Thyroid gland (tissue), 4 donors: Measurements from ENCODE around the gene AMER2. TPM values are rescaled to one million over a fixed set of nuclear protein-coding genes. Genes with fewer than 3 reads are reported as not detected.

Experiments
- DNase-seq, 2 donors: peaks; one replicate each; pipeline ENCODE4 v3.0.0-alpha.2; 2019
- H3K27ac ChIP-seq, 3 donors: fragments of 200-600 bp; sonication (generic); 1 replicate in 2 of 3; 2 replicates in 1 of 3; pipeline ENCODE4 v1.5.1; 2016 to 2019; ENCODE audit warnings: mild to moderate bottlenecking in 1 of 3, moderate library complexity in 1 of 3
- H3K27me3 ChIP-seq: fragments of 200-600 bp; sonication (generic); one replicate; pipeline ENCODE4 v1.5.1; 2019
- H3K36me3 ChIP-seq, 2 donors: fragments of 200-600 bp; sonication (generic); one replicate each; pipeline ENCODE4 v1.5.1; 2016 to 2019
- H3K4me1 ChIP-seq, 2 donors: fragments of 200-600 bp; sonication (generic); one replicate each; pipeline ENCODE4 v1.5.1; 2017 to 2019
- H3K4me3 ChIP-seq, 3 donors: fragments of 200-600 bp; sonication (generic); replicated peaks in 1 of 3; 1 replicate in 2 of 3; 2 replicates in 1 of 3; pipeline ENCODE4 v1.5.1; 2016; ENCODE audit warnings: mild to moderate bottlenecking in 1 of 3
- H3K9me3 ChIP-seq: fragments of 200-600 bp; sonication (generic); one replicate; pipeline ENCODE4 v1.5.1; 2017
- CTCF ChIP-seq, 6 experiments: fragments of 200-600 bp in 3 of 6; fragments of 450-650 bp in 3 of 6; sonication (generic) in 3 of 6; IDR thresholded peaks; one replicate each; pipeline ENCODE4 v1.5.1; 2016 to 2019; ENCODE audit warnings: antibody characterized with exemption in 6 of 6, mild to moderate bottlenecking in 2 of 6, inconsistent platforms in 1 of 6, moderate library complexity in 1 of 6
- POLR2A ChIP-seq, 2 donors: fragments of 450-650 bp; IDR thresholded peaks; one replicate each; pipeline ENCODE4 v1.6.1; 2017; ENCODE audit warnings: antibody characterized with exemption in 2 of 2, mild to moderate bottlenecking in 2 of 2, moderate library complexity in 1 of 2
- WGBS, 2 donors: methylation state at CpG; one replicate each; pipeline ENCODE4 v1.1.5; 2017; 5-methylcytosine and 5-hydroxymethylcytosine counted together
- intact Hi-C: fragments of 100-400 bp; cut with DNase I; formaldehyde crosslinking; loops from one replicate; pipeline ENCODE4 v1.15.1; 2023
- total RNA-seq, 4 donors: library from RNA; depleted of rRNA; stranded (reverse); fragments of >200 nt; gene quantifications; one replicate each; pipeline ENCODE4 v1.2.3, GENCODE V29; 2016

Gene AMER2
- total RNA-seq, 4 donors from 2014 or later, result under 0.01 TPM; not detected in 2

GRCh38 chr13:25192489-25192888 lies 20.4 kb upstream of the AMER2 start:
- no peak for DNase-seq
- Histone ChIP-seq H3K36me3 (no peaks in the 10 kb centered on the region), H3K27me3 (no peaks in the 10 kb centered on the region), H3K4me1 (no peaks in the 10 kb centered on the region), H3K27ac (no peak overlapping the region), H3K4me3 (no peak overlapping the region), H3K9me3 (no peaks in the 10 kb centered on the region)
- TF ChIP-seq POLR2A (IDR thresholded peaks at IDR 0.05) (no peak), CTCF (IDR thresholded peaks at IDR 0.05) (no peak)
- 91% methylated on average over 8 of the region's 8 CpGs for WGBS, 2 donors
- intact Hi-C loops, result no loop called here

GRCh38 chr13:25192052-25192451 lies 20.0 kb upstream of the AMER2 start:
- H3K4me1 ChIP-seq, result no peaks in the 10 kb centered on the region
- no peak overlapping the region for H3K4me3 ChIP-seq
- intact Hi-C loops, result no loop called here
- no peaks in the 10 kb centered on the region for H3K36me3 ChIP-seq
- TF ChIP-seq POLR2A (IDR thresholded peaks at IDR 0.05), result no peak
- TF ChIP-seq CTCF (IDR thresholded peaks at IDR 0.05), result no peak
- H3K27me3 ChIP-seq, result no peaks in the 10 kb centered on the region
- WGBS, 2 donors, result 87 to 90% methylated on average over 2 of the region's 2 CpGs
- no peaks in the 10 kb centered on the region for H3K9me3 ChIP-seq
- DNase-seq, result no peak
- H3K27ac ChIP-seq, result no peak overlapping the region

- intact Hi-C loops, result no loop called here
- H3K27me3 ChIP-seq, result no peaks in the 10 kb centered on the region
- no peak for DNase-seq
- WGBS, 2 donors, result 76 to 91% methylated on average over 4 of the region's 4 CpGs
- H3K36me3 ChIP-seq, result no peaks in the 10 kb centered on the region
- no peaks in the 10 kb centered on the region for H3K9me3 ChIP-seq
- TF ChIP-seq POLR2A (IDR thresholded peaks at IDR 0.05), result no peak
- no peaks in the 10 kb centered on the region for H3K4me1 ChIP-seq
- no peak overlapping the region for H3K4me3 ChIP-seq
- no peak overlapping the region for H3K27ac ChIP-seq
Measured at GRCh38 chr13:25190771-25191170, 18.7 kb upstream of the AMER2 start.

- no peaks in the 10 kb centered on the region for H3K27me3 ChIP-seq
Measured at GRCh38 chr13:25190256-25190655, 18.2 kb upstream of the AMER2 start.

GRCh38 chr13:25187596-25187995 lies 15.5 kb upstream of the AMER2 start:
- WGBS, 2 donors, result 70 to 80% methylated on average over 5 of the region's 5 CpGs
- DNase-seq, result no peak
- Histone ChIP-seq H3K4me1 (no peaks in the 10 kb centered on the region), H3K36me3 (no peaks in the 10 kb centered on the region), H3K27me3 (no peaks in the 10 kb centered on the region), H3K4me3 (no peak overlapping the region), H3K9me3 (no peaks in the 10 kb centered on the region), H3K27ac (no peak overlapping the region)
- intact Hi-C loops, result no loop called here
- TF ChIP-seq CTCF (IDR thresholded peaks at IDR 0.05) (no peak), POLR2A (IDR thresholded peaks at IDR 0.05) (no peak)

More at GRCh38 chr13:25190256-25190655, 18.2 kb upstream of the AMER2 start:
- H3K36me3 ChIP-seq, result no peaks in the 10 kb centered on the region
- no peaks in the 10 kb centered on the region for H3K4me1 ChIP-seq
- intact Hi-C loops, result no loop called here
- no peak for TF ChIP-seq CTCF (IDR thresholded peaks at IDR 0.05)
- WGBS, 2 donors, result 33 to 44% methylated on average over 5 of the region's 5 CpGs
- H3K27ac ChIP-seq, result no peak overlapping the region
- no peak overlapping the region for H3K4me3 ChIP-seq
- no peaks in the 10 kb centered on the region for H3K9me3 ChIP-seq
- DNase-seq, result no peak

- Histone ChIP-seq H3K36me3 (no peaks in the 10 kb centered on the region), H3K4me3 (no peak overlapping the region), H3K4me1 (no peaks in the 10 kb centered on the region), H3K9me3 (no peaks in the 10 kb centered on the region), H3K27ac (no peak overlapping the region), H3K27me3 (no peaks in the 10 kb centered on the region)
- 86% methylated on average over 12 of the region's 12 CpGs for WGBS, 2 donors
- intact Hi-C loops, result no loop called here
- no peak for DNase-seq
- TF ChIP-seq POLR2A (IDR thresholded peaks at IDR 0.05) (no peak), CTCF (IDR thresholded peaks at IDR 0.05) (no peak)
Measured at GRCh38 chr13:25186187-25186586, 14.1 kb upstream of the AMER2 start.
